ENCODE results near the gene ARID1B. TPM values are rescaled to one million over a fixed set of nuclear protein-coding genes. Genes with fewer than 3 reads are reported as not detected.

Gene ARID1B
- total RNA-seq, 4 donors from 2014 or later = 157 to 315 (median 206) TPM

DNA sequence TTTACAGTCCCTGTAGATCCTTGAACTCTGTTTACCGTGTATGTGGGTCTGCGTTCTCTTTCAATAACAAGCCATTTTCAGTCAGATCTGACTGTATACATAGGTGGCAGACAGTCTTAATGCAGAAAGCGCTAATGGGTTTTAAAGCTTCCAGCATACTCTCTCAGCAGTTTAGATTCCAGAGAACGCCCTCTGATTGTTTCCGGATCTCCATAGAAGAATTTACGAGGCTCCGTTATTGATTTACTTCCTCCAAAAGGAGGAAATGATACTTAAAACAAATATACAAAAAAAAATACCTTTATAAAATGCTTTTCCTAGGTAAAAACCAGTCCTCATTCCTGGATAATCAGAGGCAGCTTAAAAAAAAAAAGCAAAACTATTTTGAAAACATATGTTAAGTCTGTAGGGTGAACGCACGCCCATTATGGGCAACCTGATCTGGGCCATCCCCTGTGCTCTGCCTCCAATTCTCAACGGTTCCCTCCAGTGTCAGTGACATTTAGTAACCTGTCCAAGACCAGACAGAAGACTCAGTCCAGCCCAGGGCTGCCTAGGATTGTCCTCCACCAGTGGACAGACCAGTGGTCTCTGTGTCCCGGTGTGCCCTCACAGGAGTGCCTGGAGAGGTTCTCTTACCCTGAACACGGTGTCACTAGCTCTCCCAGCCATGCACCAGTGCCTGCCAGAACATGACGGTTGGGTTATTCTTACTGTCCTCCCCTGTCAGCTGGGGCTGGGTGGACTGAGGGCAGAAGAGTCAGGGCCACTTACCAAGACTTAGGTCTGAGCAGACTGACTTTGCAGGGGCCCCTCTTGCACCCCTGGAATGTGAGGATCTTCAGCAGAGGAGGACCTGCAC, 217.3 kb downstream of the ARID1B start:
- no peak overlapping the region for H3K27ac ChIP-seq
- 73 to 74% methylated on average over 13 of the region's 13 CpGs for WGBS, 2 donors
- TF ChIP-seq CTCF (IDR thresholded peaks at IDR 0.05) (no peak), POLR2A (IDR thresholded peaks at IDR 0.05) (no peak)
- intact Hi-C loops (cut with DNase I) = no loop called here
- H3K36me3 ChIP-seq = no peaks in the 10 kb centered on the region
- H3K4me3 ChIP-seq (replicated peaks in 1 of 3) = no peak overlapping the region
- no peaks in the 10 kb centered on the region for H3K27me3 ChIP-seq
- peak in 1 of 2 donors; percentile 17 for DNase-seq
- peaks cover 23 to 24% of the 10 kb centered on the region in 2 donors for H3K4me1 ChIP-seq
- H3K9me3 ChIP-seq = no peaks in the 10 kb centered on the region

- no peaks in the 10 kb centered on the region for H3K9me3 ChIP-seq
- no peaks in the 10 kb centered on the region for H3K27me3 ChIP-seq
- intact Hi-C loops (cut with DNase I) = no loop called here
- no peak overlapping the region for H3K27ac ChIP-seq
- DNase-seq = no peak
- WGBS, 2 donors = 96 to 97% methylated on average over 5 of the region's 5 CpGs
- TF ChIP-seq POLR2A (IDR thresholded peaks at IDR 0.05) (no peak), CTCF (IDR thresholded peaks at IDR 0.05) (no peak)
- no peak overlapping the region for H3K4me3 ChIP-seq (replicated peaks in 1 of 3)
- peaks cover 24 to 26% of the 10 kb centered on the region in 2 donors for H3K4me1 ChIP-seq
- no peaks in the 10 kb centered on the region for H3K36me3 ChIP-seq
These were observed 218.3 kb downstream of the ARID1B start for GRCh38 chr6:156995502-156995901.

DNA sequence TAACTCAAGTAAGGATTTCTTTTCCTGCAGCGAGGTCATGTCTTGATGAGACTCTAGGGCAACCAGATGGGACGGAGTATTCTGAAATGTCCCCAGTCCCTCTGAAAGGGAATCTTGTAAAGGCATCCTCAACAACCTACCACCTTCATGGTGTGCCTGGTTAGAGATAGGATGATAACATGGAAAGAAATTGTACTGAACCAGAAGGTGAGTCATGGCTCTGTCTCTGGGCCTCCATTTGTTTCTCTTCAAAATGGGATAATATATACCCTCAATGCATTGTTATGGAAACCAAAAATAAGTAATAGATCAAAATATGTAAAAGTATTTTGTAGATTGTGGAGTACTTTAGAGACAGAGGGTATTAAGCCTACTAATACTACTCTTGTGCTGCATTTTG, 219.1 kb downstream of the ARID1B start:
- 92 to 98% methylated on average over 2 of the region's 2 CpGs for WGBS, 2 donors
- no peak overlapping the region for H3K4me3 ChIP-seq (replicated peaks in 1 of 3)
- DNase-seq = no peak
- intact Hi-C loops (cut with DNase I) = no loop called here
- peaks cover 24 to 26% of the 10 kb centered on the region in 2 donors for H3K4me1 ChIP-seq
- H3K27me3 ChIP-seq = no peaks in the 10 kb centered on the region
- no peak overlapping the region for H3K27ac ChIP-seq
- H3K9me3 ChIP-seq = no peaks in the 10 kb centered on the region
- H3K36me3 ChIP-seq = no peaks in the 10 kb centered on the region
- no peak for TF ChIP-seq POLR2A (IDR thresholded peaks at IDR 0.05)
- no peak for TF ChIP-seq CTCF (IDR thresholded peaks at IDR 0.05)

DNA sequence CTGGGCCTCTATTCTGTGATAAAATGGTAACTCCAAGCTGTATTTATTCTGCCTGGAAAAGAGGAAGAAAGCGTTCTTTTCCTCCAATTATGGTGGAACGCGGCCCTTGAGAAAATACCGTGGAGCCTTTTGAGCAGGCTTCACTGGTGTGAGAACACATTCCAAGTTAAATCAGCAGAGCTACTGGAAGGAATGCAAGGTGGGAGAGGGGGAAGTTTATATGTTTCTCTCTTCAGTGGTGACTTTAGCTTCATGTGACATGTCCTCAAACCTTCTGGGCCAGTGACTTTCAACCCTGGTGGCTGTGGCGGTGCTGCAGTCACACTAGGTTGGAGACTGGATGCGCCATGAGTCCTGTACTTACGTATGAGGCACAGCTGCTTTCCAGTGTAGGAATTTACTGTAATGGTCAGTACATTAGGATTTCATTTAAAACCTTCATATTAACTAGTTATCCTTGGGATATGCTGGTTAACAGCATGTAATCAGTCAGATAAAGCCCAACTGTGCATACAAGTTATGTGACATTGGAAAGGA, 221.7 kb downstream of the ARID1B start:
- Histone ChIP-seq H3K9me3 (no peaks in the 10 kb centered on the region), H3K4me1 (peaks cover 18 to 24% of the 10 kb centered on the region in 2 donors), H3K4me3 (replicated peaks in 1 of 3) (no peak overlapping the region), H3K36me3 (no peaks in the 10 kb centered on the region), H3K27ac (peak overlapping the region in 2 of 3 donors; percentile 17 to 18), H3K27me3 (no peaks in the 10 kb centered on the region)
- 58 to 64% methylated on average over 7 of the region's 7 CpGs for WGBS, 2 donors
- no peak for TF ChIP-seq POLR2A (IDR thresholded peaks at IDR 0.05)
- TF ChIP-seq CTCF (IDR thresholded peaks at IDR 0.05) = peak in 1 of 6 experiments; percentile 44
- intact Hi-C loops (cut with DNase I) = no loop called here
- DNase-seq = peak; percentile 53 to 74

GRCh38 chr6:156999762-157000161, 222.6 kb downstream of the ARID1B start:
- no peak for DNase-seq
- WGBS, 2 donors = 92 to 98% methylated on average over 3 of the region's 3 CpGs
- no peak overlapping the region for H3K4me3 ChIP-seq (replicated peaks in 1 of 3)
- no peaks in the 10 kb centered on the region for H3K36me3 ChIP-seq
- peaks cover 14 to 15% of the 10 kb centered on the region in 2 donors for H3K4me1 ChIP-seq
- no peaks in the 10 kb centered on the region for H3K27me3 ChIP-seq
- TF ChIP-seq POLR2A (IDR thresholded peaks at IDR 0.05) (no peak), CTCF (IDR thresholded peaks at IDR 0.05) (no peak)
- no peaks in the 10 kb centered on the region for H3K9me3 ChIP-seq
- H3K27ac ChIP-seq = no peak overlapping the region
- intact Hi-C loops (cut with DNase I) = no loop called here
